HepG2 (cell line): Measurements from ENCODE around the gene TNFSF13B. TPM values are rescaled to one million over a fixed set of nuclear protein-coding genes. Genes with fewer than 3 reads are reported as not detected.

Source experiments
- BRD4 ChIP-seq: sonication (generic); formaldehyde crosslinking; IDR thresholded peaks from 2 replicates; pipeline ENCODE4 v1.4.0; 2020; ENCODE audit warnings: missing genetic modification reagents
- HNF4G ChIP-seq, 2 experiments: sonication (generic) in 1 of 2; formaldehyde crosslinking in 1 of 2; IDR thresholded peaks; 2 replicates each; pipeline versions ENCODE4 v1.4.0 to v1.6.1; 2011 to 2020; ENCODE audit warnings: borderline replicate concordance in 2 of 2, low read depth in 2 of 2, mild to moderate bottlenecking in 2 of 2, low read length in 1 of 2, missing genetic modification reagents in 1 of 2, moderate library complexity in 1 of 2
- MED13 ChIP-seq: sonication (generic); formaldehyde crosslinking; IDR thresholded peaks from 2 replicates; pipeline ENCODE4 v1.5.0; 2020; ENCODE audit warnings: missing genetic modification reagents
- MZF1 ChIP-seq: sonication (generic); formaldehyde crosslinking; IDR thresholded peaks from 2 replicates; pipeline ENCODE4 v1.8.1; 2023; ENCODE audit warnings: mild to moderate bottlenecking, missing genetic modification reagents, borderline replicate concordance
- RORA ChIP-seq: sonication (generic); formaldehyde crosslinking; IDR thresholded peaks from 2 replicates; pipeline ENCODE4 v1.5.0; 2020; ENCODE audit warnings: mild to moderate bottlenecking, missing genetic modification reagents, moderate library complexity
- SOX6 ChIP-seq, 2 experiments: fragments of 450-650 bp in 1 of 2; sonication (generic) in 1 of 2; formaldehyde crosslinking in 1 of 2; IDR thresholded peaks; 2 replicates each; pipeline versions ENCODE4 v1.4.0 to v1.6.1; 2017 to 2020; ENCODE audit warnings: antibody characterized with exemption in 1 of 2, mild to moderate bottlenecking in 1 of 2, missing genetic modification reagents in 1 of 2
- TBX3 ChIP-seq: fragments of 450-650 bp; IDR thresholded peaks from 2 replicates; pipeline ENCODE4 v1.6.1; 2017; ENCODE audit warnings: antibody characterized with exemption, mild to moderate bottlenecking, inconsistent platforms, borderline replicate concordance
- TMF1 ChIP-seq: sonication (generic); formaldehyde crosslinking; IDR thresholded peaks from 2 replicates; pipeline ENCODE4 v1.8.1; 2022; ENCODE audit warnings: low read depth, missing genetic modification reagents
- ZC3H4 ChIP-seq: sonication (generic); formaldehyde crosslinking; IDR thresholded peaks from 2 replicates; pipeline ENCODE4 v1.4.0; 2020; ENCODE audit warnings: missing genetic modification reagents, borderline replicate concordance
- ZNF24 ChIP-seq: fragments of 450-650 bp; IDR thresholded peaks from 2 replicates; pipeline ENCODE4 v1.6.1; 2017; ENCODE audit warnings: antibody characterized with exemption, mild to moderate bottlenecking
- ZNF318 ChIP-seq: sonication (generic); formaldehyde crosslinking; IDR thresholded peaks from 2 replicates; pipeline ENCODE4 v1.4.0; 2020; ENCODE audit warnings: mild to moderate bottlenecking, missing genetic modification reagents
- ZSCAN25 ChIP-seq: sonication (generic); formaldehyde crosslinking; IDR thresholded peaks from 2 replicates; pipeline ENCODE4 v1.8.0; 2022; ENCODE audit warnings: mild to moderate bottlenecking, missing genetic modification reagents
- polyA plus RNA-seq, 8 experiments: library from polyadenylated mRNA; depleted of rRNA in 3 of 8; stranded (reverse) in 7 of 8; unstranded in 1 of 8; fragments of >200 nt; fragmentation: Illumina TruSeq in 4 of 8; extraction: Trizol in 4 of 8; gene quantifications; 2 replicates each; pipeline versions ENCODE4 v1.2.1 to v1.2.3, GENCODE V29; 2011 to 2016; ENCODE audit warnings: low read depth in 4 of 8, missing spikeins in 1 of 8, mixed read lengths in 1 of 8; ENCODE audit not compliant: insufficient read depth in 1 of 8
- total RNA-seq, 5 experiments: library from RNA; depleted of rRNA; stranded (reverse); fragments of >200 nt; fragmentation: Illumina TruSeq; extraction: Trizol; gene quantifications; 2 replicates each; pipeline ENCODE4 v1.2.3, GENCODE V29; 2016; ENCODE audit warnings: low read depth in 1 of 5
- TF ChIP-seq, protein P1 (sequence below): sonication (generic); formaldehyde crosslinking; IDR thresholded peaks from 2 replicates; pipeline ENCODE4 v1.4.0; 2020; ENCODE audit warnings: mild to moderate bottlenecking, missing genetic modification reagents
- TF ChIP-seq, protein P2 (sequence below): sonication (generic); formaldehyde crosslinking; IDR thresholded peaks from 2 replicates; pipeline ENCODE4 v1.4.0; 2020; ENCODE audit warnings: missing genetic modification reagents, borderline replicate concordance
- TF ChIP-seq, protein P3 (sequence below): IDR thresholded peaks from 2 replicates; pipeline ENCODE4 v1.6.1; 2012; ENCODE audit warnings: low read depth, low read length, improper control_type of control experiment

TNFSF13B gene
- total and polyA plus RNA-seq, 2 of the 13 experiments (the other 11 are each of a cell fraction or from before 2014, with no cell fraction given) = 0.13 to 0.20 TPM

- TF ChIP-seq TMF1 (CRISPR knock-in tag) (no peak), TBX3 (peak; percentile 91), HNF4G (IDR thresholded peaks at IDR 0.05; ENCODE audit: borderline replicate concordance, low read depth, low read length) (no peak), HNF4G (CRISPR knock-in tag; IDR thresholded peaks at IDR 0.05; ENCODE audit: borderline replicate concordance, low read depth) (no peak), ZNF318 (CRISPR knock-in tag) (no peak), RORA (CRISPR knock-in tag) (no peak), MED13 (CRISPR knock-in tag) (no peak), ZSCAN25 (CRISPR knock-in tag) (no peak), BRD4 (CRISPR knock-in tag) (no peak), ZNF24 (no peak), ZC3H4 (no peak), MZF1 (CRISPR knock-in tag) (no peak), SOX6 (IDR thresholded peaks at IDR 0.05) (no peak), SOX6 (CRISPR knock-in tag; IDR thresholded peaks at IDR 0.05) (peak; percentile 77; the same call in 1 of the 2 replicates)
- TF ChIP-seq, protein P1, sequence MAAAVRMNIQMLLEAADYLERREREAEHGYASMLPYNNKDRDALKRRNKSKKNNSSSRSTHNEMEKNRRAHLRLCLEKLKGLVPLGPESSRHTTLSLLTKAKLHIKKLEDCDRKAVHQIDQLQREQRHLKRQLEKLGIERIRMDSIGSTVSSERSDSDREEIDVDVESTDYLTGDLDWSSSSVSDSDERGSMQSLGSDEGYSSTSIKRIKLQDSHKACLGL (CRISPR knock-in tag) = no peak
- TF ChIP-seq, protein P2, sequence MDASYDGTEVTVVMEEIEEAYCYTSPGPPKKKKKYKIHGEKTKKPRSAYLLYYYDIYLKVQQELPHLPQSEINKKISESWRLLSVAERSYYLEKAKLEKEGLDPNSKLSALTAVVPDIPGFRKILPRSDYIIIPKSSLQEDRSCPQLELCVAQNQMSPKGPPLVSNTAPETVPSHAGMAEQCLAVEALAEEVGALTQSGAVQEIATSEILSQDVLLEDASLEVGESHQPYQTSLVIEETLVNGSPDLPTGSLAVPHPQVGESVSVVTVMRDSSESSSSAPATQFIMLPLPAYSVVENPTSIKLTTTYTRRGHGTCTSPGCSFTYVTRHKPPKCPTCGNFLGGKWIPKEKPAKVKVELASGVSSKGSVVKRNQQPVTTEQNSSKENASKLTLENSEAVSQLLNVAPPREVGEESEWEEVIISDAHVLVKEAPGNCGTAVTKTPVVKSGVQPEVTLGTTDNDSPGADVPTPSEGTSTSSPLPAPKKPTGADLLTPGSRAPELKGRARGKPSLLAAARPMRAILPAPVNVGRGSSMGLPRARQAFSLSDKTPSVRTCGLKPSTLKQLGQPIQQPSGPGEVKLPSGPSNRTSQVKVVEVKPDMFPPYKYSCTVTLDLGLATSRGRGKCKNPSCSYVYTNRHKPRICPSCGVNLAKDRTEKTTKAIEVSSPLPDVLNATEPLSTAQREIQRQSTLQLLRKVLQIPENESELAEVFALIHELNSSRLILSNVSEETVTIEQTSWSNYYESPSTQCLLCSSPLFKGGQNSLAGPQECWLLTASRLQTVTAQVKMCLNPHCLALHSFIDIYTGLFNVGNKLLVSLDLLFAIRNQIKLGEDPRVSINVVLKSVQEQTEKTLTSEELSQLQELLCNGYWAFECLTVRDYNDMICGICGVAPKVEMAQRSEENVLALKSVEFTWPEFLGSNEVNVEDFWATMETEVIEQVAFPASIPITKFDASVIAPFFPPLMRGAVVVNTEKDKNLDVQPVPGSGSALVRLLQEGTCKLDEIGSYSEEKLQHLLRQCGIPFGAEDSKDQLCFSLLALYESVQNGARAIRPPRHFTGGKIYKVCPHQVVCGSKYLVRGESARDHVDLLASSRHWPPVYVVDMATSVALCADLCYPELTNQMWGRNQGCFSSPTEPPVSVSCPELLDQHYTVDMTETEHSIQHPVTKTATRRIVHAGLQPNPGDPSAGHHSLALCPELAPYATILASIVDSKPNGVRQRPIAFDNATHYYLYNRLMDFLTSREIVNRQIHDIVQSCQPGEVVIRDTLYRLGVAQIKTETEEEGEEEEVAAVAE = no peak
- TF ChIP-seq, protein P3, sequence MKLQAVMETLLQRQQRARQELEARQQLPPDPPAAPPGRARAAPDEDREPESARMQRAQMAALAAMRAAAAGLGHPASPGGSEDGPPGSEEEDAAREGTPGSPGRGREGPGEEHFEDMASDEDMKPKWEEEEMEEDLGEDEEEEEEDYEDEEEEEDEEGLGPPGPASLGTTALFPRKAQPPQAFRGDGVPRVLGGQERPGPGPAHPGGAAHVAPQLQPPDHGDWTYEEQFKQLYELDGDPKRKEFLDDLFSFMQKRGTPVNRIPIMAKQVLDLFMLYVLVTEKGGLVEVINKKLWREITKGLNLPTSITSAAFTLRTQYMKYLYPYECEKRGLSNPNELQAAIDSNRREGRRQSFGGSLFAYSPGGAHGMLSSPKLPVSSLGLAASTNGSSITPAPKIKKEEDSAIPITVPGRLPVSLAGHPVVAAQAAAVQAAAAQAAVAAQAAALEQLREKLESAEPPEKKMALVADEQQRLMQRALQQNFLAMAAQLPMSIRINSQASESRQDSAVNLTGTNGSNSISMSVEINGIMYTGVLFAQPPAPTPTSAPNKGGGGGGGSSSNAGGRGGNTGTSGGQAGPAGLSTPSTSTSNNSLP = peak; percentile 92
Measured at GRCh38 chr13:108230377-108230776, 39.1 kb upstream of the TNFSF13B start (continued).
